Mucosa of rectum (tissue), 2 donors: Measurements from ENCODE around the gene RAB19.
"Not testable (repeated sequence)": the region's sequence is repeated elsewhere in the genome, so short reads cannot be mapped to it uniquely, and the experiment has no call there.

ENCODE experiments used
- H3K27ac ChIP-seq, 2 donors: one replicate each; pipeline ENCODE4 v1.7.0; 2013; ENCODE audit warnings: inconsistent platforms in 2 of 2, low read depth in 2 of 2, low read length in 2 of 2
- H3K27me3 ChIP-seq, 2 donors: one replicate each; pipeline ENCODE4 v1.7.0; 2013; ENCODE audit warnings: low read length in 2 of 2; ENCODE audit not compliant: control insufficient read depth in 2 of 2, insufficient read depth in 2 of 2
- H3K36me3 ChIP-seq, 2 donors: one replicate each; pipeline ENCODE4 v1.7.0; 2013; ENCODE audit warnings: low read length in 2 of 2; ENCODE audit not compliant: control insufficient read depth in 2 of 2, insufficient read depth in 2 of 2
- H3K4me1 ChIP-seq, 2 donors: one replicate each; pipeline ENCODE4 v1.7.0; 2013; ENCODE audit warnings: low read length in 2 of 2, mild to moderate bottlenecking in 1 of 2; ENCODE audit not compliant: control insufficient read depth in 2 of 2, insufficient read depth in 2 of 2
- H3K4me3 ChIP-seq, 2 donors: one replicate each; pipeline ENCODE4 v1.7.0; 2013; ENCODE audit warnings: low read length in 2 of 2
- H3K9ac ChIP-seq, 2 donors: one replicate each; pipeline ENCODE4 v1.7.0; 2013; ENCODE audit warnings: low read length in 2 of 2, low read depth in 1 of 2, mild to moderate bottlenecking in 1 of 2
- H3K9me3 ChIP-seq, 2 donors: one replicate each; pipeline ENCODE4 v1.7.0; 2013; ENCODE audit warnings: low read length in 2 of 2; ENCODE audit not compliant: control insufficient read depth in 2 of 2
- donor health status: healthy.
- donor health status: Normal muscosa, but diverticular disease.

Gene RAB19

GRCh38 chr7:140448781-140449480 is 45.1 kb downstream of the RAB19 start:
- H3K9ac ChIP-seq: no peak overlapping the region
- H3K4me1 ChIP-seq: peaks cover 16 to 30% of the 10 kb centered on the region in 2 donors
- no peaks in the 10 kb centered on the region for H3K9me3 ChIP-seq
- H3K27me3 ChIP-seq: no peaks in the 10 kb centered on the region
- H3K36me3 ChIP-seq: peaks cover 0 to 8% of the 10 kb centered on the region in 2 donors
- no peak overlapping the region for H3K4me3 ChIP-seq
- H3K27ac ChIP-seq: no peak overlapping the region

- Histone ChIP-seq H3K27me3 (no peaks in the 10 kb centered on the region), H3K36me3 (peaks cover 24 to 30% of the 10 kb centered on the region in 2 donors), H3K9me3 (no peaks in the 10 kb centered on the region), H3K27ac (peak overlapping the region; percentile 57 to 58), H3K4me1 (peaks cover 40 to 57% of the 10 kb centered on the region in 2 donors), H3K9ac (no peak overlapping the region), H3K4me3 (no peak overlapping the region)
These were observed 47.9 kb downstream of the RAB19 start for GRCh38 chr7:140451716-140452115.

DNA sequence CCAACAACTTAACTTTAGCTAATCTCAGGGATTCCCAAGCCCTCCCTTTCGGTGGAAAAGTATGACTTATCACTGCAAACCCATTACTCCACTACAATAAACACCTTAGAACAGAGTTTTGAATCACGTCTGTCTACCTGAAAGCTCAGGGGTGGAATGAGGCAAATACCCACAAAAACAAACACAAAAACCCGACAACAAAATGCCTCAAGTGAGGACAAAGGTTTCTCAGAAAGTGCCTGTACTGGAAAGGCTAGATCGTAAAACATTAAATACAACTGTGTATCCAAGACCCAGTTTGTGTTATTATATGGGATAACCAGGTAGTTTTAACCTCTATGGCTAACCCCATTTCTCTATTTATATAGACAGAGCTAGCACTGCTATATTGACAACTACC is 49.4 kb downstream of the RAB19 start:
- Histone ChIP-seq H3K27me3 (no peaks in the 10 kb centered on the region), H3K4me1 (peaks cover 47 to 65% of the 10 kb centered on the region in 2 donors), H3K4me3 (peak overlapping the region in 1 of 2 donors; percentile 19), H3K36me3 (peaks cover 31 to 38% of the 10 kb centered on the region in 2 donors), H3K27ac (peak overlapping the region; percentile 57 to 75), H3K9me3 (no peaks in the 10 kb centered on the region), H3K9ac (peak overlapping the region in 1 of 2 donors; percentile 27)

GRCh38 chr7:140453785-140454656 is 50.2 kb downstream of the RAB19 start:
- H3K4me1 ChIP-seq: peaks cover 47 to 65% of the 10 kb centered on the region in 2 donors

GRCh38 chr7:140454657-140455015 is 50.8 kb downstream of the RAB19 start:
- H3K36me3 ChIP-seq: peaks cover 42 to 44% of the 10 kb centered on the region in 2 donors
- H3K9me3 ChIP-seq: no peaks in the 10 kb centered on the region
- peaks cover 47 to 65% of the 10 kb centered on the region in 2 donors for H3K4me1 ChIP-seq
- no peak overlapping the region for H3K4me3 ChIP-seq
- peak overlapping the region; percentile 75 to 79 for H3K27ac ChIP-seq
- H3K9ac ChIP-seq: no peak overlapping the region
- H3K27me3 ChIP-seq: no peaks in the 10 kb centered on the region

More at GRCh38 chr7:140453785-140454656, 50.2 kb downstream of the RAB19 start:
- Histone ChIP-seq H3K27ac (peak overlapping the region; percentile 75 to 79), H3K4me3 (peak overlapping the region in 1 of 2 donors; percentile 14), H3K36me3 (peaks cover 37 to 43% of the 10 kb centered on the region in 2 donors)
- H3K27me3 ChIP-seq, H3K9me3 ChIP-seq, H3K9ac ChIP-seq: not testable (repeated sequence)

DNA sequence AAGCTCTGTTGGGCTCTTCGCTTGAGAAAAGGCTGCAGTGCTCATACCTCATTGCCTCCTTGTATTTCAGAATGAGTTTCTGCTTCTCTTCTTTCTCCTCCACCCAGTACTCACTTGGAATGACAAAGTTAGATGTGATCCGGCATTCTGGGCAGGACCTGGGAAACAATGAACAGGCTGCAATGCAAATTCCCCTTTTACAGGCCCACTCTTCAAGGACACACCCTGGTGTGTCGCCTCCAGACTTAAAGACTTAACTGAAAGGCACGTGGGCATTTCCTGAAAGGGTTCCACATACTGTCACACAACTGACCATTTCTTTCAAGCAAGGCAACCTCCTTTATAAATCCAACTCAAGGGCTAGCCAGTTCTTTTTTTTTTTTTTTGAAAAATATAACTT is 51.9 kb downstream of the RAB19 start:
- Histone ChIP-seq H3K4me1 (peaks cover 46 to 61% of the 10 kb centered on the region in 2 donors), H3K9ac (peak overlapping the region in 1 of 2 donors; percentile 24), H3K36me3 (peaks cover 49% of the 10 kb centered on the region in 2 donors), H3K9me3 (no peaks in the 10 kb centered on the region), H3K27me3 (no peaks in the 10 kb centered on the region), H3K4me3 (no peak overlapping the region), H3K27ac (peak overlapping the region; percentile 79 to 84)

DNA sequence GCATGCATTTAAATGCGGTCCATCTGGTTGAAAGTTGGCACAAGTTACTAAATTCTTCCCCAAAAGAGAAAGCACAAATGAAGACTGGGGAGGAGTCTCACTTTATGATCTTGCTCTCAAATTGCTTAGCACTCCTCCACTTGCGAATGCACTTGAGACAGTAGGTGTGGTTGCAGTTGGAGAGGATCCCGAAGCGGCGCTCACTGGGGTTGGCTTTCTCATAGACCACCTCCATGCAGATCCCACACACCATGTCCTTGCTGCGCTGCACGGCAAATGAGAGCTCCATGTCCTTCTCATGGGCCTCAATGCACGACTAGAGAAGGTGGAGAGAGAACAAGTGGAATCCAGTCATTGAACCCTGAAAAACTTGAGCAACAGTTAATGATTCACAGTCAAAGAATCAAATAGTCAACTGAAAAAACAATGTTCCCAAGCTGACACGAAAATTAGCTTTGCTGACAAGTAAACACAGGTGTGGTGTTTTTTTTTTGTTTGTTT is 52.7 kb downstream of the RAB19 start:
- H3K36me3 ChIP-seq: peaks cover 53 to 56% of the 10 kb centered on the region in 2 donors
- peak overlapping the region; percentile 33 to 55 for H3K4me3 ChIP-seq
- H3K9ac ChIP-seq: peak overlapping the region in 1 of 2 donors; percentile 36
- no peaks in the 10 kb centered on the region for H3K27me3 ChIP-seq
- peaks cover 39 to 53% of the 10 kb centered on the region in 2 donors for H3K4me1 ChIP-seq
- H3K27ac ChIP-seq: peak overlapping the region; percentile 79 to 84
- no peaks in the 10 kb centered on the region for H3K9me3 ChIP-seq

DNA sequence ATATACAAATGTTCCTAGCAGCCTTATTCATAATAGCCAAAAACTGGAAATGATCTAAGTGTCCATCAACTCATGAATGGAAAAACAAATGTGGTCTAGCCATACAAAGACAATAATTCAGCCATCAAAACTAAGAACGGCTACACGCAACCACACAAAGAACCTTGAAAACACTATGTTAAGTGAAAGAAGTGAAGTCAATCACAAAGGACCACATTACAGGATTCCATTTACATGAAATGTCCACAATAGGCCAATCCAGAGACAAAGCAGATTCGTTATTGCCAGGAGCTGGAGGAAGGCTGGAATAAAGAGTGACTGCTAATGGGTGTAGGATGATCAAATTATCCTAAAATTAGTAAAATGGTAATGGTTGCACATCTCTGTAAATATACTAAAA is 54.3 kb downstream of the RAB19 start:
- Histone ChIP-seq H3K27me3 (no peaks in the 10 kb centered on the region), H3K9ac (no peak overlapping the region), H3K4me1 (peaks cover 33 to 40% of the 10 kb centered on the region in 2 donors), H3K4me3 (no peak overlapping the region), H3K27ac (no peak overlapping the region), H3K9me3 (no peaks in the 10 kb centered on the region), H3K36me3 (peaks cover 56 to 61% of the 10 kb centered on the region in 2 donors)

- Histone ChIP-seq H3K4me1 (peaks cover 31 to 35% of the 10 kb centered on the region in 2 donors), H3K9ac (no peak overlapping the region), H3K9me3 (no peaks in the 10 kb centered on the region), H3K36me3 (peaks cover 57 to 63% of the 10 kb centered on the region in 2 donors), H3K4me3 (no peak overlapping the region), H3K27me3 (no peaks in the 10 kb centered on the region), H3K27ac (no peak overlapping the region)
These were observed 55.1 kb downstream of the RAB19 start for GRCh38 chr7:140458916-140459315.

- Histone ChIP-seq H3K36me3 (peaks cover 54 to 57% of the 10 kb centered on the region in 2 donors), H3K27me3 (no peaks in the 10 kb centered on the region), H3K9ac (no peak overlapping the region), H3K9me3 (no peaks in the 10 kb centered on the region), H3K4me1 (no peaks in the 10 kb centered on the region), H3K27ac (no peak overlapping the region), H3K4me3 (no peak overlapping the region)
These were observed 59.3 kb downstream of the RAB19 start for GRCh38 chr7:140463111-140463510.
